Upper lobe of right lung (tissue), 1 donor: ENCODE measurements around the gene CLSTN2. TPM values are rescaled to one million over a fixed set of nuclear protein-coding genes. Genes with fewer than 3 reads are reported as not detected.

Source experiments
- ATAC-seq: fragments of 200-7000 bp; cut with Tn5 transposase; one replicate; pipeline ENCODE4 v1.9.1; 2020; ENCODE audit warnings: mild to moderate bottlenecking, moderate library complexity
- DNase-seq: peaks from one replicate; pipeline ENCODE4 v3.0.0-alpha.2; 2020
- H3K27ac ChIP-seq: fragments of 200-600 bp; one replicate; pipeline ENCODE4 v1.8.0; 2022
- H3K27me3 ChIP-seq: fragments of 200-600 bp; one replicate; pipeline ENCODE4 v1.8.0; 2022; ENCODE audit warnings: mild to moderate bottlenecking
- H3K36me3 ChIP-seq: fragments of 200-600 bp; one replicate; pipeline ENCODE4 v1.8.0; 2022
- H3K4me1 ChIP-seq: fragments of 200-600 bp; one replicate; pipeline ENCODE4 v1.8.0; 2022
- H3K4me3 ChIP-seq: fragments of 200-600 bp; one replicate; pipeline ENCODE4 v1.8.0; 2022; ENCODE audit warnings: mild to moderate bottlenecking
- H3K9me3 ChIP-seq: fragments of 200-600 bp; one replicate; pipeline ENCODE4 v1.8.0; 2022
- CTCF ChIP-seq: fragments of 200-600 bp; IDR thresholded peaks from one replicate; pipeline ENCODE4 v1.8.0; 2022; ENCODE audit warnings: antibody characterized with exemption
- intact Hi-C: fragments of 100-400 bp; cut with DNase I; formaldehyde crosslinking; loops from one replicate; pipeline ENCODE4 v1.11.0; 2022
- total RNA-seq: library from RNA; stranded (reverse); fragmentation: NEBNext Ultra II Directional; extraction: Animal tissue kit (Norgen Biotek cat#: 25700); gene quantifications from one replicate; pipeline ENCODE4 v1.2.1, GENCODE V29; 2021
- donor health status: DM: no; HTN: yes; CAD: no; lungs with severe emphysema.

Gene CLSTN2
- total RNA-seq, 1 donor from 2014 or later: 3.0 TPM

GRCh38 chr3:140432229-140432669 is 497.3 kb downstream of the CLSTN2 start:
- H3K4me1 ChIP-seq: no peaks in the 10 kb centered on the region
- no peak overlapping the region for H3K4me3 ChIP-seq
- no peak for DNase-seq
- intact Hi-C loops: no loop called here
- H3K36me3 ChIP-seq: no peaks in the 10 kb centered on the region
- ATAC-seq: no peak
- no peaks in the 10 kb centered on the region for H3K27me3 ChIP-seq
- H3K27ac ChIP-seq: no peak overlapping the region
- no peak for TF ChIP-seq CTCF
- H3K9me3 ChIP-seq: no peaks in the 10 kb centered on the region

DNA sequence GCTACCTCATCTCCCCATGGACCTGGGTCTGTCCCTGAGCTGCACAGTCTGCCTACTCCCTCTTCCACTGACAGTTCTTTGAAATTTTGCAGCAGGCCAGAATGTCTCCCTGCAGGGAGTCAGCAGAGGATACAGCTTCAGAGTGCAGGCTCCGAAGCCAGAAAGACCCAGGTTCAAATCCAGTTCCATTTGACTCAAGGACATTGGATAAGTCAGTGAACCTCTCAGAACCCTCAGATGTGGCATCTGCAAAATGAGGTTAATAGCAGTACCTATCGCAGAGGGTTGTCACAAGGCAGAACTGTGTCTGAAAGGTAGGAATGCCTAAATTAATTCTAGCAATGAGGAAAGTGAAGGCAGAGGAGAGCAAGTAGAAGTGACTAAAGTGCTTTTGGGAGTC is 498.4 kb downstream of the CLSTN2 start:
- no peaks in the 10 kb centered on the region for H3K9me3 ChIP-seq
- H3K27ac ChIP-seq: no peak overlapping the region
- ATAC-seq: no peak
- no peaks in the 10 kb centered on the region for H3K36me3 ChIP-seq
- H3K4me1 ChIP-seq: no peaks in the 10 kb centered on the region
- intact Hi-C loops: no loop called here
- no peak for TF ChIP-seq CTCF
- DNase-seq: no peak
- no peak overlapping the region for H3K4me3 ChIP-seq
- no peaks in the 10 kb centered on the region for H3K27me3 ChIP-seq

DNA sequence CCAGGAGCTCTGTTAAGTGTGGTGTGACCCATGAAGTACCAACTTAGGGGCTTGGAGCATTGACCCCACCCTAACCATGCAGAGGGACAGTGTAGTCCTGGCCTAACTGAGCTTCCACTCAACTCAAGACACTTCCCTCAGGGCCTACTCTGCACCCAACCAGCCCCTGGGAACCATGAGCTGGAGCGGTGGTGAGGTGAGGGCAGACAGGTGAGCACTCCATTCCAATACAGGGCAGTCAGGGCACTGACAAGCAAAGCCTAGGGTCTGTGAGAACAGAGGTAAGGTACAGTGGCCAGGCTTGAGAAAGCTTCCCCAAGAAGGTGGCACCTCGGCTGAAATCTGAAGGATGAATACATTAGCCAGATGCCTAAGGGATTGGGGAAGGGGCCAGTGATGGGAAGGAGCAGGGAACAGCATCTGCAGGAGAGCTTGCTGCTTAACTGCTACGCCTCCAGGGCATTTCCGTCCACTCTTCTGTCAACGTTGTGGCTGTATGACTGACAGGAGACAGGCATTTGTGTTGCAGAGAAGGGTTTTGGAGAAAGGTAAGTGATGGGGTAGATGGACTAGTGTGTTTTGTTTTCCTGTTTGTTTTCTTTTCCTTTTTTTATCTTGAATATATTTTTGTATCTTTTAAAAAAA is 499.4 kb downstream of the CLSTN2 start:
- no peak for TF ChIP-seq CTCF
- no peak for ATAC-seq
- intact Hi-C loops: no loop called here

GRCh38 chr3:140436421-140436820 is 501.4 kb downstream of the CLSTN2 start:
- TF ChIP-seq CTCF: no peak
- intact Hi-C loops: no loop called here
- H3K9me3 ChIP-seq: no peaks in the 10 kb centered on the region
- H3K4me3 ChIP-seq: no peak overlapping the region
- H3K4me1 ChIP-seq: no peaks in the 10 kb centered on the region
- ATAC-seq (no peak), DNase-seq (no peak)
- H3K27me3 ChIP-seq: no peaks in the 10 kb centered on the region
- no peak overlapping the region for H3K27ac ChIP-seq
- H3K36me3 ChIP-seq: no peaks in the 10 kb centered on the region

More for the DNA sequence above, 499.4 kb downstream of the CLSTN2 start:
- Histone ChIP-seq H3K36me3 (no peaks in the 10 kb centered on the region), H3K4me1 (no peaks in the 10 kb centered on the region), H3K9me3 (no peaks in the 10 kb centered on the region), H3K4me3 (no peak overlapping the region), H3K27me3 (no peaks in the 10 kb centered on the region), H3K27ac (no peak overlapping the region)
- no peak for DNase-seq

DNA sequence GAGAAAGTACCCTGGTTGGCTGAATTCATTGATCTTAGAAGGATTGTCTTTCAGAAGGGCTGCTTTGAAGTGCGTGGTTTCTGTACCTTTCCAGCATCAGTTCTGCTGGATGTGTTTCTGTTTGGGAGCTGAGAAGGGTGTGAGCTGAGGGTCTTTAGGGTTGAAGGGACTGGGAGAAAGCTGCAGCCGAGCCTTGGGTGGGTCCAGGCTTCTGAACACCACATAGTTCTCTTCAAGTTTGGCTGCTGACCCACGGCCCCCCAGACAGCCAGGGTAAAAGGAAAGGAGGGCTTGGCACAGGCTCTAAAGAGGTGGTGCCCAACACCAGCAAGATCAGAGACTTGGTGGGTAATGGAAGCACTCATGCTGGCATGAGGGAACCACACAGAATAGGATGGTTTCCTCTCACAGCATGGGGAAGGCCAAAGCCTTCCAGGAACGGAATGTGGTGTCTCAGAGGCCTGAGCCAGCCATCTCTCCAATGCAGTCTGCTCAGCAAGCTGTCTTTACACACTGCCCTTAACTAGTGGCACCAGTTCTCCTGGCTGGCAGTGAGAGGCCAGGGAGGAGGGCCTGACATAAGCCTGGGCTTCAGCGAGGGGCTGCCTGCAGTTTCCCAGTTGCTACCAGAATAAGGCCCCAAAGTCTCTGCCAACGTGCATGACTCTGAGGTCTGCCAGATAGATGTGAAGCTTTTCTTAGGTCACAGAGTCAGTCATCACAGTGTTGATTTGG is 503.9 kb downstream of the CLSTN2 start:
- ATAC-seq: no peak
- Histone ChIP-seq H3K9me3 (no peaks in the 10 kb centered on the region), H3K27me3 (no peaks in the 10 kb centered on the region), H3K4me3 (no peak overlapping the region), H3K36me3 (no peaks in the 10 kb centered on the region), H3K4me1 (no peaks in the 10 kb centered on the region), H3K27ac (no peak overlapping the region)
- DNase-seq: no peak
- TF ChIP-seq CTCF: no peak
- intact Hi-C loops: no loop called here
